Left ventricle myocardium superior (tissue), 1 donor: ENCODE results near the gene AP5Z1. TPM values are rescaled to one million over a fixed set of nuclear protein-coding genes. Genes with fewer than 3 reads are reported as not detected.
A peak's percentile ranks its signal among the peaks of the same experiment; 100 is the strongest.

Experiments
- ATAC-seq: fragments of 200-7000 bp; cut with Tn5 transposase; one replicate; pipeline ENCODE4 v1.9.1; 2020; ENCODE audit warnings: mild to moderate bottlenecking, moderate library complexity
- DNase-seq: peaks from one replicate; pipeline ENCODE4 v3.0.0-alpha.2; 2020
- intact Hi-C: fragments of 100-400 bp; cut with micrococcal nuclease; formaldehyde crosslinking; loops from one replicate; pipeline ENCODE4 v1.11.0; 2022
- total RNA-seq: library from RNA; stranded (reverse); fragmentation: NEBNext Ultra II Directional; extraction: Animal tissue kit (Norgen Biotek cat#: 25700); gene quantifications from one replicate; pipeline ENCODE4 v1.2.1, GENCODE V29; 2021
- donor health status: DM: no; HTN: yes; CAD: no; lungs with severe emphysema.

The AP5Z1 gene
- total RNA-seq, 1 donor from 2014 or later: 10.5 TPM

DNA sequence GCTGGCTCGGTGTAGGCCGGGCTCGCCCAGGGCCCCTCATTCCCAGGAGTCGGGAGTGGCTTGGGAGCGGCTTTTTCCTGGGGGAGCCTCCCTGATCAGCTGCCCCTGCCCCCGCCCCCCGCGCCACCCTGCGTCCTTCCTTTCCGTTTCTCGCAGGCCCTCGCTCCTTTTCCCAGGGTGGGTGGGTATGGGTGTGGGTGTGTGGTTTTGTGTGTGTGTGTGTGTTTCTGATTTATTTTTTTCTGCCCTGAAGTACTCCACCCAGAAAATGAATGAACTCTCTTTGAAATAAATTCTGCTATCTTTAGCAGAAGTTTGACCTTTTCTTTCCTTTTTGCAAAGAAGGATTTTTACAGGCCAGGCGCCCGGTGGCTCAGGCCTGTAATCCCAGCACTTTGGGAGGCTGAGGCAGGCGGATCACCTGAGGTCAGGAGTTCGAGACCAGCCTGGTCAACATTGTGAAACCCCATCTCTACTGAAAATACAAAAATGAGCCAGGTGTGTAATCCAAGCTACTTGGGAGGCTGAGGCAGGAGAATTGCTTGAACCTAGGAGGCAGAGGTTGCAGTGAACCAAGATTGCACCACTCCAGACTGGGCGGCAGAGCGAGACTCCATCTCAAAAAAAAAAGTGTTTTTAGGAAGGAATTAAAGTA is 30.0 kb upstream of the AP5Z1 start:
- intact Hi-C loops: no loop called here
- ATAC-seq (no peak), DNase-seq (no peak)

DNA sequence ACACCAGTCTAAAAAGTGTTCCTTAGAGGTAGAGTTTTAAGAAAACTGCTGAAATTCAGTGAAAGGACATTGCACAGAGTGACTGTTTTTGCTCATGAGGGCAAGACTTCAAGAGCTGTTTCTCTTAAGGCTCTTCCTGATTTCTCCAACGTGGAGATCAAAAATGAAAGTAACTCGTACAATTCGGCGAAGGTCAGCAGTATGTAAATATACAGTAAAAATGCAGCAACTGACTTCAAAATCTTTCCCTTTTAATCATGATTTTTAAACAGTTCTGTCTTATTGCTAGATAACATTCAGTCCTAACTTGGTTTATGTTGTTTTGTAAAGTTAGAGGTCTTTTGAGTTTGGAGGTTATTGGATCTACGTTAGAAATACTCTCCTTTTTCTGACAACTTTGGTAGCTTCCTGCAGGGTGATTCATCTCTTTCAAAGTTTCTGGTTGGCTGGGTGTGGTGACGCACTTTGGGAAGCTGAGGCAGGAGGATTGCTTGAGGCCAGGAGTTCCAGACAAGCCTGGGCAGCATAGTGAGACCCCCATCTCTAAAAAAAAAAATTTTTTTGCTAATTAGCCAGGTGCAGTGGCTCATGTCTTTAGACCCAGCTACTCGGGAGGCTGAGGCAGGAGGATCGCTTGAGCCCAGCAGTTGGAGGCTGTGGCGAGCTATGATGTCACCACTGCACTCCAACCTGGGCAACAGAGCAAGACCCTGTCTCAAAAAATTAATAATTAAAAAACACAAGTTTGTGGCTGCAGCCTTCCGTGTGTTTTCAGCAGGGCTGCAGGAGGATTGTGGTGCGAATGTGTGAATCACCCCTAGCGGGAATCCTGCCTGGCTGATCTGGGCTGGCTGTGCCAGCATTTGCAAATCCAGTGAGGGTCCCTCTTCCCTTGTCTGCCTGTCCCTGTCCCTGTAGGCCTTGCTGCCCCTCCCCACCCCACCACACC is 29.2 kb upstream of the AP5Z1 start:
- intact Hi-C loops: no loop called here
- no peak for DNase-seq
- ATAC-seq: no peak

DNA sequence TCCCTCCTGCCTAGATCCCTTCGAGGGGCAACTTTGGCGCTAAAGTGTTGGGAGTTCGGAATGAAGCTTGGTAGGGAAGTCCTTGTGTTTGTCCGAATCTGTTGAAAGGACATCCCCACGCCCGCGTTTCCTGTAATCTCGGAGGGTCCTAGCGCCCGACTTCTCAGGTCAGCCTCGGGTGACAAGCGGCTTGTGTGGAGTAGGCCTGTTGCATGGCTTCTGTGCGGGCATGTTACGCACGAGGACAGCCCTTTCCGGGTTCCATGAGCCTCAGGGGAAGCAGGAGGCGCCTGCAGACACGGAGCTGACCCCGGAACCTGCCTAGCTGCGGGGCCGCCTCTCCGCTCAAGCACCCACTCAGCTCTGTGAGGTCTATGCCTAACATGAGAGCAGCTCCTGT is 28.4 kb upstream of the AP5Z1 start:
- DNase-seq: no peak
- intact Hi-C loops: no loop called here

DNA sequence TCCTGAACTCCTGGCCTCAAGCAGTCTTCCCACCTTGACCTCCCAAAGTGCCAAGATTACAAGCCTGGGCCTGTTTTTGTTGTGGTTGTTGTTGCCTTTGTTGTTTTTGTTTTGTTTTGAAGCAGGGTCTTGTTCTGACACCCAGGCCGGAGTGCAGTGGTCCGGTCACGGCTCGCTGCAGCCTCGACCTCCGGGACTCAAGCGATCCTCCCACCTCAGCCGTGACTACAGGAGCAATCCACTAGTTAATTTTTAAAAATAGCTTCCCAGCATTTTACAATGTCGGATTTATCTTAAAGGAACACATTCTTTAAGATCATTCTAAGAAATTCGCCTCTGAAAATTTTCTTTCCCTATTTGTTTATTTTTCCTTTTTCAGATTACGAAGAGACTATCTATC is 27.7 kb upstream of the AP5Z1 start:
- ATAC-seq (no peak), DNase-seq (no peak)
- intact Hi-C loops: no loop called here

More for the DNA sequence above, 28.4 kb upstream of the AP5Z1 start:
- ATAC-seq: no peak

DNA sequence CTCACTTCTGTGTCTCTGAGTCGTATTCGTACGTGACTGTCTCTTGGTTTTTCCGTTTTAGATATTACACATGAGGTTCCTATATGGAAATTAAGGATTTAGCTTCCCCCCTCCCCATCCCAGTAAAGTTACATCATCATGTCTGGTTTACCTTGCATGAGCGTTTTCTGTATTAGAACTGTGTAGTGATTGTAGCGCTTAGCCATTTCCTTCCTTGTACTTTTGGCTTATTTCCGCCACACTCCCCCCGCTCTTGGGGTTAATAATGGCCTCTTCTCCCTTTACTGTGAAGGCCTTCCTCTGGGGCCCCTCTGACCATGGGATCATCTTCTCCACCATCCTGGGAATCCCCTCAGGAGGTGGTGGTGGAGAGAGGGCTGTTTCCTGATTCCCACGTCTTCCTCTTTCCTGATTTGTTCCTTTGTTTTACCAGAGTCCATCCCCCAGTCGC is 27.2 kb upstream of the AP5Z1 start:
- no peak for DNase-seq
- no peak for ATAC-seq
- intact Hi-C loops: no loop called here

DNA sequence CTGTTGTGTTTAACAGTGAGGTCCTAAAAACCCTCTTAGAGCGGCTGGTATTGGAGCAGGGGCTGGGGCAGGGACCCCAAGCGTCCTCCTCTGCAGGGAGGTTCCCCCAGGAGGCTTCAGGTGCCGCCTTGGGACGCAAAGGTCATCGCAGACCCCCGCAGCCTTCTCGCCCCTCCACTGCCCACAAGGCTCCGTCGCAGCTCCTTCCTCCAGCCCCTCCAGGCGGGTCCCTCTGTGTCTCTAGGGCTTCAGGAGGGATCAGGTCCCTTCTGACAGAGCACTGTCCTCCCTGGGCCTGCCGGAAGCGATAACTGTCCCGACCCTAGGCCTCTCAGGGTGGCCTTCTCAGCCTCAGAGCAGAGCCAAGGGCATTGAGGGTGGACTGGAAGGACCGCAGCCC is 26.1 kb upstream of the AP5Z1 start:
- DNase-seq: no peak
- intact Hi-C loops: no loop called here
- no peak for ATAC-seq

DNA sequence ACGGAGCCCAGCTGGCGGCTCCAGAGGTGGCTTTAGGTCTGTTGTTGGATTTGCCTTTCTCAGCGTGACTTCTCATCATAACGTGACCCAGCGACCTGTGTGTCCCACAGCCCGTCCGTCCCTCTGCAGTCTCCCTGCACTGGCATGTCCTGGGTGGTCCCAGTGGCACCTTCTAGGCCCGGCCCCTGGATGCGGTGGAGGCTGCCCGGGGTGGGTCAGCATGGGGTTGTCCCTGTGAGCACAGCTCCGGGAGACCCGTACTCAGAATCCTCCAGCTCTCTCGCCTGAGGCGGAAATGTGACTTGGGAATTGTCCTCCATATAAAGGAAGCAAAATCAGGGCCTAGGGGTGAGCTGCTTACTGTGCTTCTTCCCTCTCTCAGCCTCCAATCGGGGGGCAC is 25.6 kb upstream of the AP5Z1 start:
- ATAC-seq (no peak), DNase-seq (no peak)
- intact Hi-C loops: loop anchor here (5.0 kb wide), 1 partner anchor 67 kb away; the partner anchor contains the start of gene FOXK1

DNA sequence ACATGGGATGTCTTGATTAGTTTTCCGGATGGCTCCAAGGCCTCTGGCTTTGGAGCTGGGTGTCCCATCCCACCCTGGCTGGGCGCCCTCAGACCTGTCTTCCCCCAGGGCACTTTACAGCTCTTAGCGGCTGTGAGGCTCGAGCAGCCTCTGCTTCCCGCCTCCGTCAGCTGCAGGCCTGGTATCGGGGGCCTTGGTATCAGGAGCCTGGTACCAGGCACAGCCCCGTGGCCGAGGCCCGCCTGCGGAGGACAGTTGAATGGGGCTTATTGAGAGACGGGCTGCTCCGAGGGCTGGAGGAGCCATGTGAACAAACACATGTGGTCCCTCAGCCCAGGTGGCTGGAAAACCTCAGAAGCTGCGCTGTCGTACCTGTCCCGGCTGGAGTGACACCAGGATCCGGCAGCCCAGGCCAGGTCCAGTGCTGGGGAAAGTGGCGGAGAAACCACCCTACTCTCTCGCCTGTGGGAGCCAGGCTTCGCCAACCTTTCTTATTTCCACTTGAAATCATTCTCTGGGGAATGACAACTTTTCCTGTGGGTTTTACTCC is 23.9 kb upstream of the AP5Z1 start:
- no peak for DNase-seq
- intact Hi-C loops: loop anchor here (5.0 kb wide), 1 partner anchor 69 kb away; the partner anchor contains the start of gene FOXK1

DNA sequence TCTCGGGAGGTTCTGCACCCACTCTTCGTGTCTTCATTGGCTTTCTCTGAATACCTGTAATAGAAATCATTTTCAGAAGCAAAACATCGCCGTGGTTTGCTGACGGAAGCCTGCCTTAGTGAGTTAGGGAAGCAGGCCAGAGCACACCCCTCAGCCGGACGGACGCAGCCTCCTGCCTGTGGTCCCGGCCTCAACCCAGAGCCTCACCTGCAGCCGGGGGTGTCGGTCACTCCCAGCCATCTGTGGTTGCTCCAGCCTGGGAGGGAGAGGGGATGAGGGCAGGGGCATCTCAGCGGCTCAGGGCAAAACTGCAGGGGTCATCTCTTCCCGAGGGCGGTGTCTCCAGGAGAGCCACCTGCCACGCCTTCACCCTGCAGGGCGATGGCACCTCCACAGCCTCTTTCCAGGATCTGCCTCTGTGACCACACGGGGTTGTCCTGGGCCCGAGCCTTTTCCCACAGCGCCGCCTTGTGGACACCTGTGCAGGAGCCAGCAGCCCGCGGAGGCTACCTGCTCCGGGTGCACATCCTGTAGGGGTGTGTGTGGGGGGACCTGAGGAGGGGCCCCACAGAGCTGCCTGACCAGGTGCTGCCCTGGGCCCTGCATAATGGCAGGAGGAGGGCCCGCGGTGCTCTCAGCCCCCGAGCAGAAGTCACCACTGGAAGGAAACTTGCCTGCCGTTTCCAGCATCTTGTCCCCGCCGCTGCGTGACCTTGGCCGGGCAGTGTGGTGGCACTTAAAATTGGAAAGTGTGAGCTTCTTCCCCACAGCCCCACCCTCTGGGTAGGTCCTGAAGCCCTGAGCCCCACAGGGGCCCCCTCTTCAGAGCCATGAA is 21.6 kb upstream of the AP5Z1 start:
- peak; percentile 89 for DNase-seq
- peak; percentile 84 for ATAC-seq
- intact Hi-C loops: loop anchor here (5.0 kb wide), 1 partner anchor 72 kb away; the partner anchor contains the start of gene FOXK1

More for the DNA sequence above, 23.9 kb upstream of the AP5Z1 start:
- no peak for ATAC-seq

DNA sequence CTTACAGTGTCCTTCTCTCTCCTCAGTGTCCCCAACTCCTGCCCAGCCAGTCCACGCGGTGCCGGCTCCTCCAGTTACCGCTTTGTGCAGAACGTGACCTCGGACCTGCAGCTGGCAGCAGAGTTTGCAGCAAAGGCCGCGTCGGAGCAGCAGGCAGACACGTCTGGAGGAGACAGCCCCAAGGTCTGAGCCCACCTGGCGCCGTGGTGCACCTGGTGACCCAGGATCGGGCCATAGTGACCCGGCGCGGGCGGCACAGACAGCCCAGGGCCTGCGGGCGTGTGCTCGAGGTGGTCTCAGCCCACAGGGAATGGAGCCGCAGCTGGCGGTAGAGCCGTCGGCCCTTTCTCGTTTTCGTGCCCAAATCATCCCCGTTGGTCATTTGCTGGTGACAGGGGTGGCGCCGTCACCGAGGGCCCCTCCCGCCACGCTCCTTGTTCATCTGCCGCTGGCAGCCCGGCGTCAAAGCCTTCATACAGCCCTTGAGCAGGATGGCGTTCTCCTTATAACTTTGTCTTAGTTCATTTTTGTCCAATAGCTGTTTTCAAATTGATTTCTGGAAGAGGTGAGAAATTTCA is 20.9 kb upstream of the AP5Z1 start:
- ATAC-seq: no peak
- no peak for DNase-seq
- intact Hi-C loops: loop anchor here (5.0 kb wide), 1 partner anchor 72 kb away; the partner anchor contains the start of gene FOXK1

DNA sequence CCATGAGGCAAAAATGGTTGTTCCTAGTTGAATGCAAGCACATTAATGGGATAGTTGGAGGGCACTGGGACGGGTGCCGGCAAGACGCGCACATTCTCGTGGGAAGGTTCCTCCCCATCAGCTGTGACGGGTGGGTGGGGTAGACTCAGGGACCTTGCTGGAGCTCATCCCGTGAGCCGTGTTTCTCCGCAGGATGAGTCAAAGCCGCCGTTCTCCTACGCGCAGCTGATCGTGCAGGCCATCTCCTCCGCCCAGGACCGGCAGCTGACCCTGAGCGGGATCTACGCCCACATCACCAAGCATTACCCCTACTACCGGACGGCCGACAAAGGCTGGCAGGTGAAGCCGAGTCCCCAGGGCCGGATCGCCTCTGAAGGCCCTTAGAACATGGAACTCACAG is 20.4 kb upstream of the AP5Z1 start:
- ATAC-seq (no peak), DNase-seq (no peak)
- intact Hi-C loops: no loop called here

DNA sequence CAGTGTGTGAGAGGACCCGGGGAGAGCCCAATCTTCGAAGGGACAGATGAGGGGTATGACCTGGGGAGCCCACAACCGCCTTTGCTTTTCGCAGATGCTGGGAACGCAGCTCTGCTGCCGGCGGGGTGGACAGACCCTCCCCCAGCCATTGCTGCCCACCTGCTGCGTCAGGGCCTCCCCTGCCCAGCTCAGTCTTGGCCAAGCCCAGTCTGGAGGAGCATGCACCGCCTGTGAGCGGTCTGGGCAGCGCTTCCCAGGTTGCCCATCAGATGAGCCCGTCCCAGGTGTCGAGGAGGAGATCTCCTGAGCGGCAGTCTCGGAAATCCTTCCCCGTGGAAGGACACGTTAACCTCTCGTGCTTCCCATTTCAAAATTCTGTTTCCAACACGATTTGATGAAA is 17.3 kb upstream of the AP5Z1 start:
- ATAC-seq: no peak
- intact Hi-C loops: no loop called here
- no peak for DNase-seq

DNA sequence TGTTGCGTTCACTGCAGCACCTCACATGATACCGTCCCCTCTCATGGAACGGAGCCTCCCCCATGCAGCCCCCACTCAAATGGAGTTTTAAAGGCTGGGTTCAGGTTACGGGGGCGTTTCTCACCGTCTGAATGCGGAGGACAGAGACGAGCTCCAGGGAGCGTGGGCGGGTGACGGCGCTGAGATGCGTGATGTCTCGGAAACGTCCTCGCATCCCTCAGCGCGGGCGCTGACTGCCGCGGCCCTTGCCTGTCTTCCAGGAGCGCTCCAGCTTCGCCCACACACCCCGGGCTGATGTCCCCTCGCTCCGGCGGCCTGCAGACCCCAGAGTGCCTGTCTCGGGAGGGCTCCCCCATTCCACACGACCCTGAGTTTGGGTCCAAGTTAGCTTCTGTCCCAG is 16.6 kb upstream of the AP5Z1 start:
- no peak for ATAC-seq
- intact Hi-C loops: no loop called here
- DNase-seq: no peak

DNA sequence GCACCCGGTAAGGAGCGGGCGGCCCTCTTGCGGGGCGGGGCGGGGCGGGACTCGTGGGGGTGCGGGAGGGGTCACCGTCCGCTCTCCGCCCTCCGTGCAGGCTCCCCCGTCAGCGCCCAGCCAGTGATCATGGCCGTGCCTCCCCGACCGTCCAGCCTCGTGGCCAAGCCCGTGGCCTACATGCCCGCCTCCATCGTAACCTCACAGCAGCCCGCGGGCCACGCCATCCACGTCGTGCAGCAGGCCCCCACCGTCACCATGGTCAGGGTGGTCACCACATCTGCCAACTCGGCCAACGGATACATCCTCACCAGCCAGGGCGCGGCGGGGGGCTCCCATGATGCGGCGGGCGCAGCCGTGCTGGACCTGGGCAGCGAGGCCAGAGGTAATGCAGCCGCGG is 16.2 kb upstream of the AP5Z1 start:
- ATAC-seq: no peak
- intact Hi-C loops: no loop called here
- no peak for DNase-seq

DNA sequence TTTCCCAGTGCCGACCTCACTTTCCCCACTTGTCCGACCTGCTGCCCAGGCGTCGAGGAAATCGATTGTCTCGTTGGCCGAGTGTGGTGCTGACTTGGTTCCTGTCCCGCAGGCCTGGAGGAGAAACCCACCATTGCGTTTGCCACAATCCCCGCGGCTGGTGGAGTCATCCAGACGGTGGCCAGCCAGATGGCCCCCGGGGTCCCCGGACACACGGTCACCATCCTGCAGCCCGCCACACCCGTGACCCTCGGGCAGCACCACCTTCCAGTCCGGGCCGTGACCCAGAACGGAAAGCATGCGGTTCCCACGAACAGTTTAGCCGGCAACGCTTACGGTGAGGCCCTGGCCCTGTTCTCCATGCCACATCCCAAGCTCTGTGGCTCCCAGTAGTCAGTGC is 14.5 kb upstream of the AP5Z1 start:
- no peak for DNase-seq
- intact Hi-C loops: no loop called here
- ATAC-seq: no peak

DNA sequence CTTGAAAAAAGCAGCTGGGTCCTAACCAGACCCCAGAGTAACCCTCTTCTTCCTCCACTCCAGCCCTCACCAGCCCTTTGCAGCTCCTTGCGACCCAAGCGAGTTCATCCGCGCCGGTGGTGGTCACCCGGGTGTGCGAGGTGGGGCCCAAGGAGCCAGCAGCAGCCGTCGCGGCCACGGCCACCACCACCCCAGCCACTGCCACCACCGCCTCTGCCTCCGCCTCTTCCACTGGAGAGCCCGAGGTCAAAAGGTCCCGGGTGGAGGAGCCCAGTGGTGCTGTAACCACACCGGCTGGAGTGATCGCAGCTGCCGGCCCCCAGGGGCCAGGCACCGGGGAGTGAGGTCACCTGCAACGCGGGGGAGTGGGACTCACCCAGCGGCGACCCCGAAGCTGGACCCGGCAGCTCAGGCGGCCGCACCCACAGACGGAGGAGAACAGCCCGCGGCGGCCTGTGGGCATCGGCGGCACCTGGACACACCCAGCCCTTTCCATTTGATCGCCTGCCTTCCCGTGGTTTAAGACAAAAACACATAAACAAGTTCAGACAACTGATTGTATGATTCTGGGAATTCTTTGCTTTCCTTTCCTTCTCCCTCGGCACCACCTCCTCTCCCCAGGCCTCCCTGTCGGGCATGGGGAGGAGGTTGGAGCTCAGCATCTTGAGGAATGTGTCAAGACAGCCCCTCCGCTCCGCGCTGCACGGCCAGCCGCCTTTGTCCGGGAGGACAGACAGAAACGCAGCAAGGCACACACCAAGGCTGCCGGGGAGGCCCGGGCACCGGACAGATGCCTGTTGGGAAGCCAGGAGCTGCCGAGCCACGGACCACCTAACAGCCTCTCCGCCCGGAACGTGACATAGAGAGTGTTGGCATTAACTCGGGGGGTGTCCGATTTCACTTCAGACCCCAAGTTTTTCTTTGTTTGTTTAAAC is 13.0 kb upstream of the AP5Z1 start:
- intact Hi-C loops: no loop called here
- DNase-seq (peak; percentile 27), ATAC-seq (no peak)

DNA sequence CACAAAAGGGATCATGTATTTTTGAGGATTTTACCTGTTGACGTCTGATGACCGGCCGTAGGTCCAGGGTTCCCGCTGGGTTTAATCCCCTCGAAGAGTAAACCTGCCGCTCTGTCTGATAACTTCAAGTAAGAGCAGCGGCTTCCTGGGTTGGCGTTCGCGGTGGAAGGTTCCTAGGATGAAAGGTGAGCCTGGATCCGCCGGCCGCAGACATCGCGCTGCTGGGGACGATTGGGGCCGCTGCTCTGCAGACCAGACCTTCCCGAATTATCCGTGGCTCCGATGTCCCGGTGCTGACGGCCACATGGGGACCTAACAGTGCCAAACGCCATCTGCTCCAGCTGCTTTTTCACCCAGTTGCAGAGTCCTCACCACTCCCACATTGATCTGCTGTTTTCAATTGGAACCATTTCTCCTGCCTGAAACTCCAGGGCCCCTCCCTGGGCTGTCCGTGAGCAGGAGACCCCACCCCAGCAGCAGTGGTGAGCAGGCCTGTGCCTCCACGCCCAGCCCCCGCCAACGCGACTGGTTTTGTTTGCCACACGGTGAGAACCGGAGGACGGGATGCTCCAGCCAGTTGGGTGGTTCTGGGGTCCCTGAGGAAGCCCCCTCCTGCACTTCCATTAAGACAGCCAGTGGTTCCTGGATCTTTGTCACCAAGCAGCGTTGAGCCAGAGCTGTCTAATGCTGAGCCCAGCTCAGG is 12.2 kb upstream of the AP5Z1 start:
- peak; percentile 30 for DNase-seq
- intact Hi-C loops: no loop called here
- ATAC-seq: no peak
